D721Med (cell line): Measurements from ENCODE around the gene SEPTIN10.

Experiments used
- DNase-seq: peaks from one replicate; pipeline ENCODE4 v3.0.0; 2011; ENCODE audit warnings: low spot score; ENCODE audit not compliant: insufficient read length
- FAIRE-seq: peaks from 2 replicates; lab custom pipeline; 2011; peaks lifted over from hg19 to GRCh38; lab: Jason Lieb, UNC
- CTCF ChIP-seq: IDR thresholded peaks from 2 replicates; pipeline ENCODE4 v1.5.1; 2012; ENCODE audit warnings: mild to moderate bottlenecking, control low read depth; ENCODE audit not compliant: insufficient read depth; ENCODE audit errors: missing control alignments

SEPTIN10 gene

GRCh38 chr2:109512076-109512475 is 101.7 kb downstream of the SEPTIN10 start:
- FAIRE-seq (no peak), DNase-seq (no peak)
- no peak for TF ChIP-seq CTCF

- TF ChIP-seq CTCF, result no peak
- no peak for FAIRE-seq
- no peak for DNase-seq
Observed at GRCh38 chr2:109511168-109511567, 102.6 kb downstream of the SEPTIN10 start.

DNA sequence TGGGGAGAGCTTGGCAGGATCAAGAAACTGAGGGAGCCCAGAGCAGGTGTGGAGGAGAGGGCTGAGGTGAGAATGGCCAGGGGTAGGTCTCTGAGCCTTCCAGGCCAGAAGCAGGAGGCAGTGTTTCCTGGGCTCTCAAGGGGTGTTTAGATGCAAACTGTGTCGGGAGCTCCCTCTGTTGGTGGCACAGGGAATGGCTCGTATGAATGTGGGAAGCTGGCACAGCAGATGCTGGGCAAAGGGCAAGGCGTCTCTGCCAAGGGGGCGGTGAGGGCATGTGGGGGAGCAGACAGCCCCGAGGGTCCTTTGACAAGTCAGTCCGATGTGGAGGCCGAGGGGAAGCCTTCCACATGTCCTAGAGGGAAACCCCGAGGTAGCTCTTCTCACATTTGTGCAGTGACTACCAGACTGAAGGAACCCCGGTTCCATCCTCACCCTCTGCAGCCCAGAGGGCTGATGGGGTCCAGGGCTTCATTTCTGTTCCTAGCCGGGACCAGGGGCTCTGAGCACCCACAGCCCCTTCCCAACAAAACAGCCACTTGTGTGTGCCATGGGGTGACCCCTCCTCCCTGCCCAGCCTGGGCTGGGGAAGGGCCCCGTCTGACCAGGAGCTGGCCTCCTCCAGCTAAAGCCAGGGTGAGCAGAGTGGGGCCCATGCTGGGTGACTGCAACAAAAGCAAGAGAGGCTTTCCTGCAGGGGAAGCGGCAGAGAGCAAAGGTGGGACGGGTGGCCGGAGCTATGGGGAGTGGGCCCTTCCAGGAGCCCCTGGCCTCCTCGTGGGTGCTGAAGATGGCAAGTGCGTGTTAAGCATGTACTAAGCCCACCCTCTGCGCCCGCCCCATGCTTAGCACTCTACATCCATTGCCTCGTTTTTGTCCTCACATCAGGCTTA is 103.4 kb downstream of the SEPTIN10 start:
- TF ChIP-seq CTCF, result peak; percentile 95
- DNase-seq (peak; percentile 95), FAIRE-seq (no peak)

DNA sequence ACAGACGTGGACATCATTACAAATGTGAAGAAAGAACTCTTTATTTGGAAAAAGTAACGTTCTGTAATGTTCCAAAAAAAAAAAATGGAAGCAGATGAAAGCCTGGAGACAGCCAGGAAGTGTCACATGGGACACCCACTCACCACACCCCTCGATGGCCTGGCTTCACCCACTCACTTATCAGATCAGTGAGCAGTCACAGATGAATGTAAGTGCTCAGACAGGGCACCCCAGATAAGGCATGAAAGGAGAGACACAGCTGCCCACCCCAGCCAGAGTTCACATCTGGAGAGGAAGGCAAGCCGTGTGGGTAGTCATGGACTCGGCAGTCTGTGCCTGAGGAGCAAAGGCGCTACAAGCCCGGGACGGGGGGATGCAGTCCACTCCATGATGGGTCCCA is 105.2 kb downstream of the SEPTIN10 start:
- TF ChIP-seq CTCF, result no peak
- DNase-seq (no peak), FAIRE-seq (no peak)

GRCh38 chr2:109507828-109508227 is 105.9 kb downstream of the SEPTIN10 start:
- TF ChIP-seq CTCF, result no peak
- FAIRE-seq, result no peak

GRCh38 chr2:109507217-109507616 is 106.5 kb downstream of the SEPTIN10 start:
- no peak for TF ChIP-seq CTCF
- DNase-seq, result no peak
- FAIRE-seq, result no peak

More at GRCh38 chr2:109507828-109508227, 105.9 kb downstream of the SEPTIN10 start:
- no peak for DNase-seq

GRCh38 chr2:109503191-109503590 is 110.6 kb downstream of the SEPTIN10 start:
- FAIRE-seq, result no peak

More at GRCh38 chr2:109503191-109503590, 110.6 kb downstream of the SEPTIN10 start:
- no peak for DNase-seq
- no peak for TF ChIP-seq CTCF
